Right atrium auricular region (tissue), 2 donors: ENCODE measurements around the gene ABHD14A. TPM values are rescaled to one million over a fixed set of nuclear protein-coding genes. Genes with fewer than 3 reads are reported as not detected.

ENCODE experiments used
- DNase-seq: peaks from one replicate; pipeline ENCODE4 v3.0.0-alpha.2; 2019; ENCODE audit warnings: low spot score
- H3K27ac ChIP-seq, 2 donors: fragments of 200-600 bp; sonication (generic); 1 replicate in 1 of 2; 2 replicates in 1 of 2; pipeline ENCODE4 v1.5.1; 2016 to 2019
- H3K27me3 ChIP-seq, 2 donors: fragments of 200-600 bp; sonication (generic); one replicate each; pipeline versions ENCODE4 v1.5.1 to v1.6.0; 2017 to 2019
- H3K36me3 ChIP-seq: fragments of 200-600 bp; sonication (generic); one replicate; pipeline ENCODE4 v1.5.1; 2016
- H3K4me1 ChIP-seq, 2 donors: fragments of 200-600 bp; sonication (generic); one replicate each; pipeline versions ENCODE4 v1.5.1 to v1.6.0; 2017 to 2019
- H3K4me3 ChIP-seq, 2 donors: fragments of 200-600 bp; sonication (generic); 1 replicate in 1 of 2; 2 replicates in 1 of 2; pipeline ENCODE4 v1.5.1; 2017 to 2019; ENCODE audit warnings: mild to moderate bottlenecking in 1 of 2, moderate library complexity in 1 of 2
- H3K9me3 ChIP-seq, 2 donors: fragments of 200-600 bp; sonication (generic); one replicate each; pipeline ENCODE4 v1.5.1; 2019
- CTCF ChIP-seq, 2 donors: fragments of 200-600 bp; sonication (generic); IDR thresholded peaks; one replicate each; pipeline ENCODE4 v1.5.1; 2019; ENCODE audit warnings: antibody characterized with exemption in 2 of 2
- total RNA-seq, 2 donors: library from RNA; depleted of rRNA; stranded (reverse); fragments of >200 nt; gene quantifications; one replicate each; pipeline ENCODE4 v1.1.0, GENCODE V29; 2016

ABHD14A gene
- total RNA-seq, 2 donors from 2014 or later = 21.0 to 31.3 TPM

- Histone ChIP-seq H3K36me3 (no peaks in the 10 kb centered on the region), H3K9me3 (no peaks in the 10 kb centered on the region), H3K4me1 (peaks cover 0 to 34% of the 10 kb centered on the region in 2 donors), H3K27ac (no peak overlapping the region), H3K27me3 (no peaks in the 10 kb centered on the region), H3K4me3 (no peak overlapping the region)
- TF ChIP-seq CTCF (IDR thresholded peaks at IDR 0.05) = no peak
- no peak for DNase-seq
Measured at GRCh38 chr3:51978143-51978502, 3.3 kb downstream of the ABHD14A start.

GRCh38 chr3:51980253-51980652, 5.4 kb downstream of the ABHD14A start:
- H3K36me3 ChIP-seq = no peaks in the 10 kb centered on the region
- H3K4me3 ChIP-seq = no peak overlapping the region
- TF ChIP-seq CTCF (IDR thresholded peaks at IDR 0.05) = no peak
- no peaks in the 10 kb centered on the region for H3K27me3 ChIP-seq
- no peak for DNase-seq
- no peak overlapping the region for H3K27ac ChIP-seq
- H3K9me3 ChIP-seq = no peaks in the 10 kb centered on the region
- peaks cover 0 to 31% of the 10 kb centered on the region in 2 donors for H3K4me1 ChIP-seq

- no peak for DNase-seq
- peak overlapping the region; percentile 50 to 68 for H3K4me3 ChIP-seq
- peak overlapping the region; percentile 92 to 97 for H3K27ac ChIP-seq
- peak; percentile 22 to 43 for TF ChIP-seq CTCF (IDR thresholded peaks at IDR 0.05)
- H3K4me1 ChIP-seq = peaks cover 0 to 23% of the 10 kb centered on the region in 2 donors
- H3K36me3 ChIP-seq = no peaks in the 10 kb centered on the region
- H3K27me3 ChIP-seq = no peaks in the 10 kb centered on the region
- no peaks in the 10 kb centered on the region for H3K9me3 ChIP-seq
Measured at GRCh38 chr3:51982352-51982837, 7.5 kb downstream of the ABHD14A start.

GRCh38 chr3:51982838-51983577, 8.1 kb downstream of the ABHD14A start, which contains the start of gene ACY1:
ACY1 (plus strand) TSS chr3:51983535; CDS start chr3:51984065, 530 bp downstream.
- peaks cover 0 to 23% of the 10 kb centered on the region in 2 donors for H3K4me1 ChIP-seq
- H3K27me3 ChIP-seq = no peaks in the 10 kb centered on the region
- H3K36me3 ChIP-seq = no peaks in the 10 kb centered on the region
- H3K4me3 ChIP-seq = peak within 1 kb of the TSS; percentile 50 to 68
- H3K27ac ChIP-seq = peak within 1 kb of the TSS; percentile 92 to 97
- DNase-seq = peak; percentile 86
- TF ChIP-seq CTCF (IDR thresholded peaks at IDR 0.05) = no peak
- no peaks in the 10 kb centered on the region for H3K9me3 ChIP-seq

- H3K4me3 ChIP-seq = peak overlapping the region; percentile 50 to 68
Measured at GRCh38 chr3:51983578-51984268, 8.9 kb downstream of the ABHD14A start.

More at GRCh38 chr3:51983578-51984268, 8.9 kb downstream of the ABHD14A start:
- DNase-seq = no peak
- no peaks in the 10 kb centered on the region for H3K27me3 ChIP-seq
- TF ChIP-seq CTCF (IDR thresholded peaks at IDR 0.05) = no peak
- no peaks in the 10 kb centered on the region for H3K36me3 ChIP-seq
- H3K9me3 ChIP-seq = no peaks in the 10 kb centered on the region
- H3K27ac ChIP-seq = peak overlapping the region; percentile 92 to 97
- peaks cover 0 to 23% of the 10 kb centered on the region in 2 donors for H3K4me1 ChIP-seq
